CD4-positive, alpha-beta T cell (primary cell): ENCODE data around the gene WFDC12. TPM values are rescaled to one million over a fixed set of nuclear protein-coding genes. Genes with fewer than 3 reads are reported as not detected.

ENCODE experiments used
- ATAC-seq: fragments of 200-7000 bp; cut with Tn5 transposase; one replicate; pipeline ENCODE4 v1.10.0; 2022; ENCODE audit warnings: mild to moderate bottlenecking; ENCODE audit not compliant: poor library complexity
- CTCF ChIA-PET: fragments of 350-600 bp; sonication (Branson Sonifier 250); formaldehyde crosslinking; loops from one replicate; lab custom pipeline; 2021; ENCODE audit warnings: antibody characterized with exemption, inconsistent platforms; lab: Charles Lee
- POLR2A ChIA-PET: fragments of 350-600 bp; sonication (Branson Sonifier 250); formaldehyde crosslinking; loops from one replicate; lab custom pipeline; 2021; ENCODE audit warnings: antibody characterized with exemption, inconsistent platforms; lab: Charles Lee
- DNase-seq, 14 experiments: peaks; one replicate each; pipeline ENCODE4 v3.0.0-alpha.2; 2013 to 2020; ENCODE audit warnings: mixed read lengths in 2 of 14
- H3K27ac ChIP-seq, 2 donors: one replicate each; pipeline versions ENCODE4 v1.5.1 to v1.7.0; 2013; ENCODE audit warnings: low read length in 2 of 2, low read depth in 1 of 2, mild to moderate bottlenecking in 1 of 2
- H3K27me3 ChIP-seq, 2 experiments: 1 replicate in 1 of 2; 2 replicates in 1 of 2; pipeline versions ENCODE4 v1.6.1 to v1.7.0; 2013; ENCODE audit warnings: low read length in 2 of 2, control low read depth in 1 of 2, mild to moderate bottlenecking in 1 of 2, moderate library complexity in 1 of 2; ENCODE audit not compliant: insufficient read depth in 2 of 2, control insufficient read depth in 1 of 2
- H3K36me3 ChIP-seq: one replicate; pipeline ENCODE4 v1.6.1; 2013; ENCODE audit warnings: low read length, control low read depth; ENCODE audit not compliant: insufficient read depth
- H3K4me1 ChIP-seq: one replicate; pipeline ENCODE4 v1.6.1; 2013; ENCODE audit warnings: low read length, control low read depth; ENCODE audit not compliant: insufficient read depth
- H3K4me3 ChIP-seq: one replicate; pipeline ENCODE4 v1.5.1; 2013; ENCODE audit warnings: mild to moderate bottlenecking, low read length, moderate library complexity
- H3K9me3 ChIP-seq, 2 experiments: 1 replicate in 1 of 2; 2 replicates in 1 of 2; pipeline versions ENCODE4 v1.6.1 to v1.7.0; 2013; ENCODE audit warnings: low read length in 2 of 2, mild to moderate bottlenecking in 2 of 2, control low read depth in 1 of 2, moderate library complexity in 1 of 2; ENCODE audit not compliant: control insufficient read depth in 1 of 2, insufficient read depth in 1 of 2
- H3K27ac Mint-ChIP-seq: one replicate; pipeline ENCODE4 v1.8.0; 2020; ENCODE audit warnings: mixed read lengths
- H3K27me3 Mint-ChIP-seq: one replicate; pipeline ENCODE4 v1.8.0; 2021; ENCODE audit warnings: mixed read lengths
- H3K36me3 Mint-ChIP-seq: one replicate; pipeline ENCODE4 v1.8.0; 2021; ENCODE audit warnings: low read depth, mixed read lengths
- H3K4me1 Mint-ChIP-seq: one replicate; pipeline ENCODE4 v1.8.0; 2021; ENCODE audit warnings: low read depth, mixed read lengths
- H3K4me3 Mint-ChIP-seq: one replicate; pipeline ENCODE4 v1.8.0; 2020; ENCODE audit warnings: mild to moderate bottlenecking, mixed read lengths
- H3K9me3 Mint-ChIP-seq: one replicate; pipeline ENCODE4 v1.8.0; 2020; ENCODE audit warnings: mixed read lengths
- CTCF ChIP-seq: fragments of 200-600 bp; IDR thresholded peaks from one replicate; pipeline ENCODE4 v1.8.0; 2022; ENCODE audit warnings: antibody characterized with exemption, mild to moderate bottlenecking
- intact Hi-C, 2 experiments: fragments of 100-400 bp; cut with DNase I in 1 of 2; cut with micrococcal nuclease in 1 of 2; formaldehyde crosslinking; loops; one replicate each; pipeline versions ENCODE4 v1.15.1 to v1.9.0; 2023 to 2025; cut with DNase I, micrococcal nuclease
- total RNA-seq, 174 experiments: library from RNA in 2 of 174; stranded (reverse) in 2 of 174; gene quantifications; one replicate each; pipeline ENCODE4 v1.2.3 and lab custom pipeline; 2021 to 2026

WFDC12 gene
- total RNA-seq, 2 experiments from 2014 or later, result not detected

GRCh38 chr20:45094201-45094600, 30.1 kb downstream of the WFDC12 start:
- peaks cover 21 to 26% of the 10 kb centered on the region in 2 experiments for H3K27me3 ChIP-seq
- no peak overlapping the region for H3K4me3 ChIP-seq
- ATAC-seq (no peak), DNase-seq (no peak)
- CTCF ChIA-PET, result interaction anchor here (0.5 to 5.0 kb wide), 4 partner anchors 28 to 113 kb away, joined by 3 to 37 read pairs (median 18); no protein-coding TSS in a partner anchor
- Mint-ChIP-seq H3K27me3 (peaks cover 28% of the 10 kb centered on the region), H3K9me3 (no peaks in the 10 kb centered on the region), H3K27ac (no peak overlapping the region), H3K36me3 (peaks cover 8% of the 10 kb centered on the region), H3K4me1 (peaks cover 16% of the 10 kb centered on the region), H3K4me3 (no peak overlapping the region)
- POLR2A ChIA-PET, result interaction anchor here (0.6 to 1.6 kb wide), 2 partner anchors 11 to 49 kb away, joined by 3 to 10 read pairs; no protein-coding TSS in a partner anchor
- H3K4me1 ChIP-seq, result peaks cover 9% of the 10 kb centered on the region
- intact Hi-C loops, result loop anchor here (5.0 kb wide), 3 partner anchors 82 to 407 kb away; partner anchors contain the start of gene PABPC1L (in 1 of the 2)
- H3K36me3 ChIP-seq, result peaks cover 6% of the 10 kb centered on the region
- no peak for TF ChIP-seq CTCF
- H3K9me3 ChIP-seq, result peaks cover 0 to 7% of the 10 kb centered on the region in 2 experiments
- H3K27ac ChIP-seq, result no peak overlapping the region

GRCh38 chr20:45092898-45093297, 31.4 kb downstream of the WFDC12 start:
- Mint-ChIP-seq H3K27me3 (peaks cover 20% of the 10 kb centered on the region), H3K9me3 (no peaks in the 10 kb centered on the region), H3K4me3 (no peak overlapping the region), H3K36me3 (peaks cover 16% of the 10 kb centered on the region), H3K4me1 (peaks cover 11% of the 10 kb centered on the region), H3K27ac (no peak overlapping the region)
- Histone ChIP-seq H3K4me1 (peaks cover 5% of the 10 kb centered on the region), H3K27ac (no peak overlapping the region), H3K27me3 (peaks cover 14 to 16% of the 10 kb centered on the region in 2 experiments), H3K36me3 (peaks cover 6% of the 10 kb centered on the region), H3K4me3 (no peak overlapping the region), H3K9me3 (peaks cover 0 to 4% of the 10 kb centered on the region in 2 experiments)
- TF ChIP-seq CTCF, result no peak
- intact Hi-C loops, result loop anchor here (5.0 kb wide), 3 partner anchors 81 to 406 kb away; partner anchors contain the start of gene PABPC1L (in 1 of the 2)
- ATAC-seq (no peak), DNase-seq (no peak)
- ChIA-PET POLR2A (no interaction called here), CTCF (no interaction called here)

DNA sequence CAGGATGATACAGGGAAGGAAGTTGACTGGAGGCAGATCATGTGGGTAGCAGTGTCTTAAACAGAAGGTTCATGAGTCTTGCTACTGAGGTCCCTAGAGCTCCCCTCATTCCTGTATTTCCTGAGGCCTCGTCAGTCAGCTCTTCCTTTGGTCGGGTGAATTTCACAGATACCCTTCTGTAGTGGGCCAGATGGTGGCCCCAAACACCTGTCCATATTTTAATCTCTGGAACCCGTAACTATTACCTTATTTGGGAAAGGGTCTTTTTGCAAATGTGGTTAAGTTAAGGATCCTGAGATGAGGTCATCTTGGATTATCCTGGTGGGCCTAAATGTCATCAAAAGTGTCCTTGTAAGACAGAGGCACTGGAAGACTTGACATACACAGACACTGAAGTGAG, 32.9 kb downstream of the WFDC12 start:
- DNase-seq (no peak), ATAC-seq (no peak)
- H3K4me1 ChIP-seq, result no peaks in the 10 kb centered on the region
- no peak overlapping the region for H3K27ac Mint-ChIP-seq
- H3K4me3 Mint-ChIP-seq, result no peak overlapping the region
- no peaks in the 10 kb centered on the region for H3K9me3 Mint-ChIP-seq
- peaks cover 2 to 3% of the 10 kb centered on the region in 2 experiments for H3K27me3 ChIP-seq
- H3K27me3 Mint-ChIP-seq, result peaks cover 7% of the 10 kb centered on the region
- no peaks in the 10 kb centered on the region for H3K9me3 ChIP-seq
- no peak overlapping the region for H3K27ac ChIP-seq
- H3K36me3 ChIP-seq, result peaks cover 6% of the 10 kb centered on the region
- no peak overlapping the region for H3K4me3 ChIP-seq
- peaks cover 30% of the 10 kb centered on the region for H3K36me3 Mint-ChIP-seq
- intact Hi-C loops, result loop anchor here (5.0 kb wide), 3 partner anchors 79 to 404 kb away; partner anchors contain the start of gene PABPC1L (in 1 of the 2)
- TF ChIP-seq CTCF, result no peak
- peaks cover 12% of the 10 kb centered on the region for H3K4me1 Mint-ChIP-seq
- ChIA-PET POLR2A (no interaction called here), CTCF (no interaction called here)
